HEK293 (cell line): ENCODE results near the gene ZDHHC17.
A peak's percentile ranks its signal among the peaks of the same experiment; 100 is the strongest.

Source experiments
- SP2 ChIP-seq: fragments of 450-650 bp; formaldehyde crosslinking; IDR thresholded peaks from 2 replicates; pipeline ENCODE4 v1.5.1; 2016; ENCODE audit warnings: missing biosample characterization, missing genetic modification characterization
- YY1 ChIP-seq: fragments of 450-650 bp; formaldehyde crosslinking; IDR thresholded peaks from 2 replicates; pipeline ENCODE4 v1.5.1; 2018; ENCODE audit warnings: missing biosample characterization, missing genetic modification characterization
- ZNF324 ChIP-seq: fragments of 450-650 bp; formaldehyde crosslinking; IDR thresholded peaks from 2 replicates; pipeline ENCODE4 v1.5.1; 2016; ENCODE audit warnings: missing biosample characterization, missing genetic modification characterization
- ZNF416 ChIP-seq: fragments of 450-650 bp; formaldehyde crosslinking; IDR thresholded peaks from 2 replicates; pipeline ENCODE4 v1.5.1; 2016; ENCODE audit warnings: missing biosample characterization, missing genetic modification characterization
- ZNF501 ChIP-seq: fragments of 450-650 bp; formaldehyde crosslinking; IDR thresholded peaks from 2 replicates; pipeline ENCODE4 v1.5.1; 2016; ENCODE audit warnings: missing biosample characterization, missing genetic modification characterization
- ZNF580 ChIP-seq: fragments of 450-650 bp; formaldehyde crosslinking; IDR thresholded peaks from 2 replicates; pipeline ENCODE4 v1.5.1; 2016; ENCODE audit warnings: missing biosample characterization, missing genetic modification characterization
- ZNF776 ChIP-seq: fragments of 450-650 bp; formaldehyde crosslinking; IDR thresholded peaks from 2 replicates; pipeline ENCODE4 v1.5.0; 2017; ENCODE audit warnings: missing biosample characterization, missing genetic modification characterization, borderline replicate concordance
- TF ChIP-seq, protein P1 (sequence below): fragments of 450-650 bp; formaldehyde crosslinking; IDR thresholded peaks from 2 replicates; pipeline ENCODE4 v1.5.1; 2016; ENCODE audit warnings: missing biosample characterization, missing genetic modification characterization
- TF ChIP-seq, protein P2 (sequence below): fragments of 450-650 bp; formaldehyde crosslinking; IDR thresholded peaks from 2 replicates; pipeline ENCODE4 v1.5.1; 2016; ENCODE audit warnings: missing biosample characterization, missing genetic modification characterization

DNA sequence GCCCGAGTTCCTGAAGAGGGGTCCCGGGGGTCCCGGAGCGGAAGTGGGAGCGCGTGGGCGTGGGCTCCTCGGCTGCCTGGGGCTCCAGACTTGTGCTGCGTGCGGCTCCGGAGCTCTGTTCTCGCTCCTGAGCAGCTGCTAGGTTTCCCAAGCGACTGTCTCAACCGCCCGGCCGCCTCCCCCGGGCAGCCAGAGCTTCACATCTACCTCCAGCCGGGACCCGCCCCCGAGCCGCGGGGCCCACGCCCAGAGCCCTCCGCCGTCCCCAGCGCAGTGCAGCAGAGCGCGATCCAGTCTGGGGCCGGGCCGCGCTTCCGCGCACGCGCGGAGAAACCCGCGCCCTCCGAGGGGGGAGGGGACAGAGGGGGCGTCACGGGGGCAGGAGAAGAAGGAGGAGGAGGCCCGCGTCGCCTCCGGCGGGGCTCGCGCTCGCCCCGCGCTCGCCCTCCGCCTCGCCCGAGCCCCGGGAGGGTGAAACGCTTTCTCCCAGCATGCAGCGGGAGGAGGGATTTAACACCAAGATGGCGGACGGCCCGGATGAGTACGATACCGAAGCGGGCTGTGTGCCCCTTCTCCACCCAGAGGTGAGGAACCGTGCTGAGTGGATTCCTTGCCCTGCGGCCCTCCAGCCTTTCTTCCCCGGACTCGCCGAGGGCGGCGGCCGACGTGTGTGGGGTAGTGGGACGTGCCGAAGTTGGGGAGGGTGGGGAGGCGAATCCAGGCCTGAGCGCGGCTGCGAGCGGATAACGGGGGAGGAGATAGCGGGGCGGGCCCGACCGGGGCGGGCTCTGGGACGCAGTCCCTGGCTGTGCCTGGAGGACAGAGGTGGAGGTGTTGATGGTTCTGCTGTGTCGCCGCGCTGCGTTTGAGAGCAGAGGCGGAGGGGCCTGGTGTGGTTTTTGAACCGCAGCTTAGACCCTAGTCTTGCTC, at the start of gene ZDHHC17:
- TF ChIP-seq YY1 (tag by site-specific recombination) (peak; percentile 88), ZNF324 (tag by site-specific recombination) (peak; percentile 77; the same call in 1 of the 2 replicates), SP2 (peak; percentile 77), ZNF501 (tag by site-specific recombination) (peak; percentile 99), ZNF416 (tag by site-specific recombination) (no peak), ZNF580 (tag by site-specific recombination) (peak; percentile 47; the same call in 1 of the 2 replicates), ZNF776 (tag by site-specific recombination) (no peak)
- TF ChIP-seq, protein P1, sequence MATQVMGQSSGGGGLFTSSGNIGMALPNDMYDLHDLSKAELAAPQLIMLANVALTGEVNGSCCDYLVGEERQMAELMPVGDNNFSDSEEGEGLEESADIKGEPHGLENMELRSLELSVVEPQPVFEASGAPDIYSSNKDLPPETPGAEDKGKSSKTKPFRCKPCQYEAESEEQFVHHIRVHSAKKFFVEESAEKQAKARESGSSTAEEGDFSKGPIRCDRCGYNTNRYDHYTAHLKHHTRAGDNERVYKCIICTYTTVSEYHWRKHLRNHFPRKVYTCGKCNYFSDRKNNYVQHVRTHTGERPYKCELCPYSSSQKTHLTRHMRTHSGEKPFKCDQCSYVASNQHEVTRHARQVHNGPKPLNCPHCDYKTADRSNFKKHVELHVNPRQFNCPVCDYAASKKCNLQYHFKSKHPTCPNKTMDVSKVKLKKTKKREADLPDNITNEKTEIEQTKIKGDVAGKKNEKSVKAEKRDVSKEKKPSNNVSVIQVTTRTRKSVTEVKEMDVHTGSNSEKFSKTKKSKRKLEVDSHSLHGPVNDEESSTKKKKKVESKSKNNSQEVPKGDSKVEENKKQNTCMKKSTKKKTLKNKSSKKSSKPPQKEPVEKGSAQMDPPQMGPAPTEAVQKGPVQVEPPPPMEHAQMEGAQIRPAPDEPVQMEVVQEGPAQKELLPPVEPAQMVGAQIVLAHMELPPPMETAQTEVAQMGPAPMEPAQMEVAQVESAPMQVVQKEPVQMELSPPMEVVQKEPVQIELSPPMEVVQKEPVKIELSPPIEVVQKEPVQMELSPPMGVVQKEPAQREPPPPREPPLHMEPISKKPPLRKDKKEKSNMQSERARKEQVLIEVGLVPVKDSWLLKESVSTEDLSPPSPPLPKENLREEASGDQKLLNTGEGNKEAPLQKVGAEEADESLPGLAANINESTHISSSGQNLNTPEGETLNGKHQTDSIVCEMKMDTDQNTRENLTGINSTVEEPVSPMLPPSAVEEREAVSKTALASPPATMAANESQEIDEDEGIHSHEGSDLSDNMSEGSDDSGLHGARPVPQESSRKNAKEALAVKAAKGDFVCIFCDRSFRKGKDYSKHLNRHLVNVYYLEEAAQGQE (tag by site-specific recombination): peak; percentile 38; the same call in 1 of the 2 replicates
- TF ChIP-seq, protein P2, sequence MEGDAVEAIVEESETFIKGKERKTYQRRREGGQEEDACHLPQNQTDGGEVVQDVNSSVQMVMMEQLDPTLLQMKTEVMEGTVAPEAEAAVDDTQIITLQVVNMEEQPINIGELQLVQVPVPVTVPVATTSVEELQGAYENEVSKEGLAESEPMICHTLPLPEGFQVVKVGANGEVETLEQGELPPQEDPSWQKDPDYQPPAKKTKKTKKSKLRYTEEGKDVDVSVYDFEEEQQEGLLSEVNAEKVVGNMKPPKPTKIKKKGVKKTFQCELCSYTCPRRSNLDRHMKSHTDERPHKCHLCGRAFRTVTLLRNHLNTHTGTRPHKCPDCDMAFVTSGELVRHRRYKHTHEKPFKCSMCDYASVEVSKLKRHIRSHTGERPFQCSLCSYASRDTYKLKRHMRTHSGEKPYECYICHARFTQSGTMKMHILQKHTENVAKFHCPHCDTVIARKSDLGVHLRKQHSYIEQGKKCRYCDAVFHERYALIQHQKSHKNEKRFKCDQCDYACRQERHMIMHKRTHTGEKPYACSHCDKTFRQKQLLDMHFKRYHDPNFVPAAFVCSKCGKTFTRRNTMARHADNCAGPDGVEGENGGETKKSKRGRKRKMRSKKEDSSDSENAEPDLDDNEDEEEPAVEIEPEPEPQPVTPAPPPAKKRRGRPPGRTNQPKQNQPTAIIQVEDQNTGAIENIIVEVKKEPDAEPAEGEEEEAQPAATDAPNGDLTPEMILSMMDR (tag by site-specific recombination): no peak; the same call in 1 of the 2 replicates
